B cell (primary cell): Measurements from ENCODE around the gene VPS13D.

Source experiments
- EZH2 ChIP-seq: IDR thresholded peaks from 2 replicates; pipeline ENCODE4 v1.6.1; 2012; ENCODE audit warnings: borderline replicate concordance, low read depth, mild to moderate bottlenecking, moderate library complexity, low read length; ENCODE audit not compliant: insufficient read depth, poor library complexity, severe bottlenecking
- TF ChIP-seq, protein P1 (sequence below): fragments of 200-600 bp; IDR thresholded peaks from one replicate; pipeline ENCODE4 v1.8.0; 2022; ENCODE audit warnings: antibody characterized with exemption, mild to moderate bottlenecking

DNA sequence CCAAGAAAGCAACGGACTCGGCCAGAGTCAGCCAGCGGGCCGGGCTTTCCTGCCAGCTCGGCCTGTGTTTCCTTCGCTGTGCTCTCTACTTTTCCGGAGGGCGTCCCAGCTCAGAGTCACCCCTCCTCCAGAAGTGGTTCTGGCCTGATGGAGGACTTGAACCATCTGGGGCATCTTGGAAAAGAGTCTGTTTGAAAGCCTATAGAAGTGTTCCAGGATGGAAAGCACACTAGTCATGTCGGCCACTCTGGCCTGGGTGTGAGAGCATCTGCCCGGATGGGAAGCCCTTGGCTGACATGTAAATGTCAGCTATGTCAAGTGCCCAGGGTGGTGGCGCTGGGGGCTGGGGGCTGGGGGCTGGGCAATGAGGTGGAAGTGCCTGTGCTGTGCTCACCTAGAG, 274.8 kb downstream of the VPS13D start:
- TF ChIP-seq, protein P1, sequence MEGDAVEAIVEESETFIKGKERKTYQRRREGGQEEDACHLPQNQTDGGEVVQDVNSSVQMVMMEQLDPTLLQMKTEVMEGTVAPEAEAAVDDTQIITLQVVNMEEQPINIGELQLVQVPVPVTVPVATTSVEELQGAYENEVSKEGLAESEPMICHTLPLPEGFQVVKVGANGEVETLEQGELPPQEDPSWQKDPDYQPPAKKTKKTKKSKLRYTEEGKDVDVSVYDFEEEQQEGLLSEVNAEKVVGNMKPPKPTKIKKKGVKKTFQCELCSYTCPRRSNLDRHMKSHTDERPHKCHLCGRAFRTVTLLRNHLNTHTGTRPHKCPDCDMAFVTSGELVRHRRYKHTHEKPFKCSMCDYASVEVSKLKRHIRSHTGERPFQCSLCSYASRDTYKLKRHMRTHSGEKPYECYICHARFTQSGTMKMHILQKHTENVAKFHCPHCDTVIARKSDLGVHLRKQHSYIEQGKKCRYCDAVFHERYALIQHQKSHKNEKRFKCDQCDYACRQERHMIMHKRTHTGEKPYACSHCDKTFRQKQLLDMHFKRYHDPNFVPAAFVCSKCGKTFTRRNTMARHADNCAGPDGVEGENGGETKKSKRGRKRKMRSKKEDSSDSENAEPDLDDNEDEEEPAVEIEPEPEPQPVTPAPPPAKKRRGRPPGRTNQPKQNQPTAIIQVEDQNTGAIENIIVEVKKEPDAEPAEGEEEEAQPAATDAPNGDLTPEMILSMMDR: no peak
- TF ChIP-seq EZH2: no peak
